Sigmoid colon (tissue), 7 donors: ENCODE results near the gene STEAP1. TPM values are rescaled to one million over a fixed set of nuclear protein-coding genes. Genes with fewer than 3 reads are reported as not detected.
"Not testable (repeated sequence)": the region's sequence is repeated elsewhere in the genome, so short reads cannot be mapped to it uniquely, and the experiment has no call there.

Experiments
- DNase-seq: peaks from one replicate; pipeline ENCODE4 v3.0.0-alpha.2; 2019
- H3K27ac ChIP-seq, 4 donors: fragments of 200-600 bp; sonication (generic); one replicate each; pipeline ENCODE4 v1.5.1; 2016 to 2019; ENCODE audit warnings: mild to moderate bottlenecking in 1 of 4
- H3K27me3 ChIP-seq, 3 donors: fragments of 200-600 bp; sonication (generic); one replicate each; pipeline ENCODE4 v1.5.1; 2019; ENCODE audit warnings: mild to moderate bottlenecking in 1 of 3
- H3K36me3 ChIP-seq, 4 donors: fragments of 200-600 bp; sonication (generic); one replicate each; pipeline ENCODE4 v1.5.1; 2016 to 2019
- H3K4me1 ChIP-seq, 4 donors: fragments of 200-600 bp; sonication (generic); one replicate each; pipeline ENCODE4 v1.5.1; 2017 to 2019
- H3K4me3 ChIP-seq, 4 donors: fragments of 200-600 bp; sonication (generic); one replicate each; pipeline ENCODE4 v1.5.1; 2017 to 2019; ENCODE audit warnings: mild to moderate bottlenecking in 2 of 4, moderate library complexity in 1 of 4
- H3K9me3 ChIP-seq, 4 donors: fragments of 200-600 bp in 3 of 4; sonication (generic) in 3 of 4; one replicate each; pipeline versions ENCODE4 v1.5.1 to v1.6.1; 2013 to 2019
- CTCF ChIP-seq, 4 experiments: fragments of 450-650 bp in 3 of 4; fragments of 200-600 bp in 1 of 4; IDR thresholded peaks; one replicate each; pipeline ENCODE4 v1.5.1; 2016 to 2019; ENCODE audit warnings: antibody characterized with exemption in 4 of 4, mild to moderate bottlenecking in 3 of 4, moderate library complexity in 2 of 4
- EP300 ChIP-seq, 4 donors: sonication (generic); formaldehyde crosslinking; IDR thresholded peaks; one replicate each; pipeline ENCODE4 v1.6.1; 2017; ENCODE audit warnings: antibody characterized with exemption in 4 of 4
- POLR2A ChIP-seq, 2 donors: fragments of 450-650 bp; IDR thresholded peaks; one replicate each; pipeline ENCODE4 v1.6.1; 2016; ENCODE audit warnings: antibody characterized with exemption in 2 of 2, mild to moderate bottlenecking in 2 of 2, moderate library complexity in 2 of 2
- POLR2AphosphoS5 ChIP-seq, 4 donors: sonication (generic); formaldehyde crosslinking; IDR thresholded peaks; one replicate each; pipeline ENCODE4 v1.6.1; 2017; ENCODE audit warnings: antibody characterized with exemption in 4 of 4
- whole genome bisulfite sequencing, 2 donors: extraction: QIAGEN DNeasy Blood & Tissue Kit; methylation state at CpG; one replicate each; pipeline ENCODE4 v1.1.7; 2013; 5-methylcytosine and 5-hydroxymethylcytosine counted together
- intact Hi-C: fragments of 100-400 bp; cut with DNase I; formaldehyde crosslinking; loops from one replicate; pipeline ENCODE4 v1.15.1; 2023
- polyA plus RNA-seq, 3 donors: library from polyadenylated mRNA; stranded (reverse); fragments of 200-250 nt; gene quantifications; one replicate each; pipeline ENCODE4 v1.2.3, GENCODE V29; 2013
- total RNA-seq, 4 donors: library from RNA; depleted of rRNA; stranded (reverse); fragments of >200 nt; gene quantifications; one replicate each; pipeline ENCODE4 v1.1.0, GENCODE V29; 2016
- donor health status: healthy with polysubstance abuse.
- donor health status: Bipolar disorder and iron deficiency.
- donor health status: healthy.

The STEAP1 gene
- total and polyA plus RNA-seq, 7 donors: 6.2 to 15.6 (median 14.1) TPM

DNA sequence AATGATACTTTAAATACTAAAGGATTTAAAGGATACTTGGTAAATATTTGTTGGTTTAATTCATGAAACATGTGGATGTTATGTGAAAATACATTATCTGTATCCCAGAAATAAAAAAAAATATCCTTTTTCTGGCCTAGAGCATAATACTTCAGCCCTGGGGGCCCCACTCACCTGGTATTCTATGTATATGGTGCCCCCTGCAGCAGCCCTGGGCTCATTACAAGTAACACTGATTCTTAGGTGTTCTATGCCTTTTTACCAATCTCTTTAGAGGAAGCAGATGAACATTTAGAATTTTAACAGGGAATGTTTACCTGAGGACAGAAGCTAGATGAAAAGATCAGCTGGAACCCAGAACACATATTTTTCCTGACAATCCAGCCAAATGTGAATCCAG lies 4.8 kb upstream of the STEAP1 start:
- H3K4me1 ChIP-seq, H3K36me3 ChIP-seq, intact Hi-C loops, H3K27me3 ChIP-seq, H3K4me3 ChIP-seq, H3K27ac ChIP-seq, H3K9me3 ChIP-seq, DNase-seq: not testable (repeated sequence)
- peak in 1 of 4 experiments; percentile 38 for TF ChIP-seq CTCF (IDR thresholded peaks at IDR 0.05)

GRCh38 chr7:90151884-90152283 lies 2.4 kb upstream of the STEAP1 start:
- not testable (repeated sequence) for H3K36me3 ChIP-seq, DNase-seq, H3K4me1 ChIP-seq, H3K27me3 ChIP-seq, H3K9me3 ChIP-seq, H3K27ac ChIP-seq, H3K4me3 ChIP-seq
- intact Hi-C loops: loop anchor here (5.0 kb wide), 1 partner anchor 275 kb away; no protein-coding TSS in a partner anchor
- 78 to 84% methylated on average over 3 of the region's 3 CpGs for WGBS, 2 donors

DNA sequence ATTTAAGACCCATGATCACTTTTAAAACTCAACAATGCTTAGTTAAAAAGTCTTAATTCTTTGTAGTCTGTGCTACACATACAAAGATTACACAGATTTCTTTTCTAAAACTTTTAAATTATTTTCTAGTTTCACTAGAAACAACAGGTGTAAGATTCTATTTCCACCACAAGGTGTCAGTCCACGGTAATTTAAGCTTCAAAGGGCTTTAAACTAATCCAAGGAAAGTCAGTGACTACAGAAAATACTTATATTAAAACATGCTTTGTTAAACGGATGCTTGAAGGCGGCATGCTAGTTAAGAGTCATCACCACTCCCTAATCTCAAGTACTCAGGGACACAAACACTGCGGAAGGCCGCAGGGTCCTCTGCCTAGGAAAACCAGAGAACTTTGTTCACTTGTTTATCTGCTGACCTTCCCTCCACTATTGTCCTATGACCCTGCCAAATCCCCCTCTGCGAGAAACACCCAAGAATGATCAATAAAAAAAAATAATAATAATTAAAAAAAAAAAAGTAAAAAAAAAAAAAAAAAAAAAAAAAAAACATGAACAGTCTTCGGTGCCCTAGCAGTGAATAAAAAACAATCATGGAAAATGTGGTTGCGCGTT lies 1.5 kb upstream of the STEAP1 start:
- not testable (repeated sequence) for H3K4me3 ChIP-seq, H3K27me3 ChIP-seq, H3K27ac ChIP-seq, DNase-seq, H3K9me3 ChIP-seq, H3K36me3 ChIP-seq, H3K4me1 ChIP-seq
- intact Hi-C loops: loop anchor here (5.0 kb wide), 1 partner anchor 275 kb away; no protein-coding TSS in a partner anchor
- WGBS, 2 donors: 32 to 39% methylated on average over 9 of the region's 9 CpGs
- peak; percentile 28 to 58 (median 55) for TF ChIP-seq CTCF (IDR thresholded peaks at IDR 0.05)

GRCh38 chr7:90155206-90155605 lies 937 bp downstream of the STEAP1 start:
- no peak for DNase-seq
- 50 to 81% methylated on average over 4 of the region's 4 CpGs for WGBS, 2 donors
- peak overlapping the region in 2 of 4 donors; percentile 53 to 59 for H3K4me3 ChIP-seq
- intact Hi-C loops: loop anchor here (2.0 kb wide), 2 partner anchors 56 to 142 kb away; partner anchors contain the start of gene STEAP2
- TF ChIP-seq CTCF (IDR thresholded peaks at IDR 0.05) (no peak), POLR2AphosphoS5 (IDR thresholded peaks at IDR 0.05) (no peak), POLR2A (IDR thresholded peaks at IDR 0.05) (no peak), EP300 (IDR thresholded peaks at IDR 0.05) (no peak)
- H3K27ac ChIP-seq: peak overlapping the region in 1 of 4 donors; percentile 26
- no peaks in the 10 kb centered on the region for H3K36me3 ChIP-seq
- peaks cover 0 to 6% (median 1%) of the 10 kb centered on the region in 4 donors for H3K4me1 ChIP-seq
- H3K9me3 ChIP-seq: no peaks in the 10 kb centered on the region
- H3K27me3 ChIP-seq: no peaks in the 10 kb centered on the region

DNA sequence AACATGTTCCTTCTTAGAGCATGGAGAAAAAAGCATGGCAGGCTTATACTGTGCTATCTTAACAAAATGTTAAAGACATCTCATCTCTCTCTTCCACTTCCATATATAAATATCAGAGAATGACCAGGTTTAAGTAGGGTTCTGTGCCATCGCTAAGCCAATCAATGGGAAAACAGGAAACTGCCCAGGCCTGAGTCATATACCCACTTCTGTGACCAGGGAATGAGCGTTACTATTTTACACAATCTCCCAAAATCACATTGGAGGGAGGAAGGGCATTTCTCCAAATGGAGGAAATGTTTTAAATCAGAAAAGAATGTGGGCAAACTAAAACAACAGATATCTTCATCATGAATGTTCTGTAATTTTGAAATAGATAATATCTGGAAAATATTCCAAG lies 3.1 kb downstream of the STEAP1 start:
- H3K27ac ChIP-seq, H3K36me3 ChIP-seq, H3K4me1 ChIP-seq, H3K4me3 ChIP-seq, DNase-seq, H3K27me3 ChIP-seq, intact Hi-C loops, H3K9me3 ChIP-seq: not testable (repeated sequence)
- 87 to 93% methylated on average over 2 of the region's 2 CpGs for WGBS, 2 donors

DNA sequence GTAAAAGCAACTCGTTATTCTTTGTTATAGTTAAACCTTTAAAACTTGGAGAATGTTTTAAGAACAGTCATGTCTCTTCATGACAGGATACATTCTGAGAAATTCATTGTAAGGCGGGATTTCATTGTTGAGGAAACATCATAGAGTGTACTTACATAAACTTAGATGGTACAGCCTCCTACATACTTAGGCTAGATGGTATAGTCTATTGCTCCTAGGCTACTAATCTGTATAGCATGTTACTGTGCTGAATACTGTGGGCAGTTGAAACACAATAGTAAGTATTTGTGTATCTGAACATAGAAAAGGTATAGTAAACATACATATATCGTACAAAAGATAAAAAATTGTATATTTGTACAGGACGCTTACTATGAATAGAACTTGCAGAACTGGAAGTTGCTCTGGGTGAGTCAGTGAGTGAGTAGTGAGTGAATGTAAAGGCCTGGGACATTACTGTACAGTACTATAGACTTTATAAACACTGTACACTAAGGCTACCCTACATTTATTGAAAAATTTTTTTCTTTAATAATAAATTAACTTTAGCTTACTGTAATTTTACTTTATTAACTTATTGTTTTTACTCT lies 3.6 kb downstream of the STEAP1 start:
- DNase-seq, H3K4me1 ChIP-seq, H3K27me3 ChIP-seq, H3K9me3 ChIP-seq, H3K27ac ChIP-seq, H3K4me3 ChIP-seq, H3K36me3 ChIP-seq, intact Hi-C loops: not testable (repeated sequence)
- WGBS, 2 donors: 62 to 84% methylated on average over 3 of the region's 4 CpGs
